Keratinocyte (primary cell): ENCODE data around the gene DPH7.

ENCODE experiments used
- CTCF ChIP-seq, 3 experiments: IDR thresholded peaks in 1 of 3; conservative IDR thresholded peaks in 1 of 3; optimal IDR thresholded peaks in 1 of 3; 2 replicates in 2 of 3; 3 replicates in 1 of 3; pipeline versions ENCODE3 to v1.5.1; 2011; ENCODE audit warnings: low read length in 3 of 3, mild to moderate bottlenecking in 3 of 3, moderate library complexity in 2 of 3, control low read depth in 1 of 3, inconsistent platforms in 1 of 3; ENCODE audit not compliant: insufficient read depth in 2 of 3; ENCODE audit errors: extremely low read depth in 1 of 3
- EZH2 ChIP-seq: IDR thresholded peaks from one replicate; pipeline ENCODE4 v1.6.1; 2012; ENCODE audit warnings: inconsistent platforms, mild to moderate bottlenecking, low read length, moderate library complexity

DNA sequence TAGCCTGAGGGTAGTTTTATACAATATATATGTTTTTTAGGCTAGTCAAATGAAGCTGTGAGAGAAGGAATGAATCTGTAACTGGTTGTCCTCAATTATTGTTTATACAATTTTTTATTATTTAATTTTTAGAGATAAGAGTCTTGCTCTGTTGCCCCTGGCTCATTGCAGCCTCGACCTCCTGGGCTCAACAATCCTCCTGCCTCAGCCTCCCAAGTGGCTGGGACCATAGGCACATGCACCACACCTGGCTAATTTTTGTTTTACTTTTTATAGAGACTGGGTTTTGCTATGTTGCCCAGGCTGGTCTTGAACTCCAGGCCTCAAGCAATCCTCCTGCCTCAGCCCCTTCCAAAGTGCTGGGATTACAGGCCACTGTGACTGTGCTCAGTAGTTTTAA is 24.4 kb downstream of the DPH7 start:
- TF ChIP-seq CTCF (optimal IDR thresholded peaks at IDR 0.05 in 1 of 3, IDR thresholded peaks at IDR 0.05 in 1 of 3, conservative IDR thresholded peaks at IDR 0.05 in 1 of 3; ENCODE audit: extremely low read depth in 1 of 3, insufficient read depth in 2 of 3, low read length in 3 of 3), result no peak
- no peak for TF ChIP-seq EZH2
